H1 (cell line): ENCODE results near the gene TRIM40. TPM values are rescaled to one million over a fixed set of nuclear protein-coding genes. Genes with fewer than 3 reads are reported as not detected.

Experiments used
- CTCF ChIA-PET: fragments of 300-600 bp; sonication (Branson Sonifier 250); formaldehyde crosslinking; loops from one replicate; lab custom pipeline; 2021; ENCODE audit not compliant: partially characterized antibody; lab: Charles Lee
- POLR2A ChIA-PET: fragments of 300-600 bp; sonication (Branson Sonifier 250); formaldehyde crosslinking; loops from one replicate; lab custom pipeline; 2021; ENCODE audit warnings: inconsistent platforms; ENCODE audit not compliant: partially characterized antibody; lab: Charles Lee
- DNase-seq, 2 experiments: peaks; one replicate each; pipeline versions ENCODE4 v3.0.0 to v3.0.0-alpha.2; 2010 to 2022; ENCODE audit warnings: low spot score in 2 of 2, low read depth in 1 of 2, mixed read lengths in 1 of 2
- FAIRE-seq: peaks from 2 replicates; lab custom pipeline; 2011; peaks lifted over from hg19 to GRCh38; lab: Jason Lieb, UNC
- H2AFZ ChIP-seq: 2 replicates; pipeline ENCODE4 v1.8.1; 2012; ENCODE audit warnings: low read length, inconsistent platforms
- H2AK5ac ChIP-seq: 2 replicates; pipeline ENCODE4 v1.6.1; 2013; ENCODE audit warnings: low read depth, low read length
- H2BK120ac ChIP-seq: replicated peaks from 2 replicates; pipeline ENCODE3; 2013; ENCODE audit warnings: low read depth, low read length, inconsistent platforms
- H2BK12ac ChIP-seq: 2 replicates; pipeline ENCODE4 v1.6.1; 2013; ENCODE audit warnings: low read depth, low read length
- H2BK15ac ChIP-seq: 2 replicates; pipeline ENCODE4 v1.6.1; 2013; ENCODE audit warnings: low read length
- H2BK20ac ChIP-seq: 2 replicates; pipeline ENCODE4 v1.6.1; 2013; ENCODE audit warnings: low read length
- H2BK5ac ChIP-seq: 2 replicates; pipeline ENCODE4 v1.6.1; 2013; ENCODE audit warnings: low read depth, low read length
- H3K14ac ChIP-seq: 2 replicates; pipeline ENCODE4 v1.6.1; 2013; ENCODE audit warnings: inconsistent platforms; ENCODE audit not compliant: insufficient read length
- H3K18ac ChIP-seq: 2 replicates; pipeline ENCODE4 v1.6.1; 2013; ENCODE audit warnings: low read length; ENCODE audit errors: extremely low read depth
- H3K23ac ChIP-seq: 2 replicates; pipeline ENCODE4 v1.6.1; 2013; ENCODE audit warnings: inconsistent platforms; ENCODE audit not compliant: insufficient read length
- H3K23me2 ChIP-seq: 2 replicates; pipeline ENCODE4 v1.6.1; 2013; ENCODE audit warnings: low read depth, low read length
- H3K27ac ChIP-seq: 2 replicates; pipeline ENCODE4 v1.6.1; 2011; ENCODE audit warnings: low read depth, low read length, inconsistent platforms
- H3K27me3 ChIP-seq, 4 experiments: replicated peaks in 1 of 4; 1 replicate in 1 of 4; 2 replicates in 3 of 4; pipeline versions ENCODE4 v1.6.1 to v1.8.1; 2011 to 2013; ENCODE audit warnings: low read length in 3 of 4, mild to moderate bottlenecking in 3 of 4, inconsistent platforms in 2 of 4, mixed read lengths in 2 of 4, moderate library complexity in 1 of 4; ENCODE audit not compliant: control insufficient read depth in 3 of 4, insufficient read depth in 3 of 4; ENCODE audit errors: extremely low read depth in 1 of 4
- H3K36me3 ChIP-seq, 4 experiments: 2 replicates each; pipeline versions ENCODE4 v1.6.1 to v1.8.1; 2011 to 2013; ENCODE audit warnings: mild to moderate bottlenecking in 4 of 4, low read length in 3 of 4, moderate library complexity in 2 of 4, control low read depth in 1 of 4, inconsistent platforms in 1 of 4; ENCODE audit not compliant: insufficient read depth in 4 of 4, control insufficient read depth in 2 of 4
- H3K4ac ChIP-seq: replicated peaks from 2 replicates; pipeline ENCODE3; 2013; ENCODE audit warnings: low read length, low read depth, mixed read lengths, inconsistent platforms; ENCODE audit not compliant: insufficient read length
- H3K4me1 ChIP-seq, 4 experiments: replicated peaks in 1 of 4; 1 replicate in 1 of 4; 2 replicates in 3 of 4; pipeline versions ENCODE4 v1.6.1 to v1.8.1; 2011 to 2013; ENCODE audit warnings: low read length in 3 of 4, inconsistent platforms in 2 of 4, mixed read lengths in 1 of 4; ENCODE audit not compliant: insufficient read depth in 4 of 4, control insufficient read depth in 3 of 4
- H3K4me2 ChIP-seq, 2 experiments: 2 replicates each; pipeline versions ENCODE4 v1.6.1 to v1.8.1; 2011 to 2013; ENCODE audit warnings: low read depth in 2 of 2, low read length in 2 of 2, control low read depth in 1 of 2, inconsistent platforms in 1 of 2, mild to moderate bottlenecking in 1 of 2; ENCODE audit not compliant: insufficient read depth in 1 of 2
- H3K4me3 ChIP-seq, 4 experiments: fragments of 200-600, 300-600 bp in 1 of 4; sonication (generic), shearing (Covaris generic), sonication (Bioruptor Twin) in 1 of 4; 2 replicates each; pipeline versions ENCODE4 v1.5.1 to v1.8.1; 2011 to 2016; ENCODE audit warnings: low read length in 4 of 4, low read depth in 3 of 4, control low read depth in 2 of 4, inconsistent platforms in 2 of 4, mild to moderate bottlenecking in 2 of 4, mixed read lengths in 1 of 4, moderate library complexity in 1 of 4; ENCODE audit not compliant: insufficient read depth in 2 of 4; ENCODE audit errors: extremely low read depth in 1 of 4
- H3K56ac ChIP-seq: replicated peaks from 2 replicates; pipeline ENCODE3; 2013; ENCODE audit warnings: low read depth, mild to moderate bottlenecking, mixed read lengths, low read length, inconsistent platforms; ENCODE audit not compliant: insufficient read length
- H3K79me1 ChIP-seq: 2 replicates; pipeline ENCODE4 v1.6.1; 2013; ENCODE audit warnings: low read depth, low read length, control low read depth
- H3K79me2 ChIP-seq, 2 experiments: 2 replicates each; pipeline versions ENCODE4 v1.6.1 to v1.8.1; 2012 to 2013; ENCODE audit warnings: low read length in 2 of 2, mild to moderate bottlenecking in 2 of 2, inconsistent platforms in 1 of 2; ENCODE audit not compliant: insufficient read depth in 2 of 2, control insufficient read depth in 1 of 2
- H3K9ac ChIP-seq, 4 experiments: replicated peaks in 1 of 4; 1 replicate in 1 of 4; 2 replicates in 3 of 4; pipeline versions ENCODE4 v1.6.1 to v1.8.1; 2011 to 2013; ENCODE audit warnings: low read depth in 3 of 4, low read length in 3 of 4, control low read depth in 2 of 4, mild to moderate bottlenecking in 2 of 4, moderate library complexity in 2 of 4, inconsistent platforms in 1 of 4; ENCODE audit errors: extremely low read depth in 1 of 4
- H3K9me3 ChIP-seq, 2 experiments: 2 replicates each; pipeline versions ENCODE4 v1.6.1 to v1.8.1; 2012 to 2013; ENCODE audit warnings: mild to moderate bottlenecking in 2 of 2, moderate library complexity in 2 of 2, control low read depth in 1 of 2, inconsistent platforms in 1 of 2, low read depth in 1 of 2, low read length in 1 of 2, mixed read lengths in 1 of 2; ENCODE audit not compliant: insufficient read depth in 2 of 2
- H4K20me1 ChIP-seq, 2 experiments: replicated peaks in 1 of 2; 2 replicates each; pipeline versions ENCODE3 to v1.8.1; 2011 to 2013; ENCODE audit warnings: inconsistent platforms in 2 of 2, low read length in 2 of 2, mild to moderate bottlenecking in 1 of 2; ENCODE audit not compliant: insufficient read depth in 2 of 2, control insufficient read depth in 1 of 2
- H4K5ac ChIP-seq: 2 replicates; pipeline ENCODE4 v1.6.1; 2013; ENCODE audit warnings: low read length, low read depth, mixed read lengths, inconsistent platforms; ENCODE audit not compliant: insufficient read length
- H4K8ac ChIP-seq: 2 replicates; pipeline ENCODE4 v1.8.0; 2013; ENCODE audit warnings: mild to moderate bottlenecking, moderate library complexity, low read length, inconsistent platforms; ENCODE audit not compliant: insufficient read depth; ENCODE audit errors: extremely low read depth
- H4K91ac ChIP-seq: replicated peaks from 2 replicates; pipeline ENCODE3; 2013; ENCODE audit warnings: low read length, mixed read lengths, inconsistent platforms; ENCODE audit not compliant: insufficient read length
- NRF1 ChIP-seq: IDR thresholded peaks from 2 replicates; pipeline ENCODE4 v1.6.1; 2011; ENCODE audit warnings: mild to moderate bottlenecking, low read depth, low read length, improper control_type of control experiment
- WGBS, 2 experiments: shearing (Covaris generic) in 1 of 2; methylation state at CpG; one replicate each; pipeline versions ENCODE4 v1.1.6 to v1.1.7; 2013 to 2015; ENCODE audit warnings: low lambda C conversion rate in 2 of 2, mixed read lengths in 2 of 2, inconsistent platforms in 1 of 2, low coverage in 1 of 2, missing lambda C conversion rate in 1 of 2; ENCODE audit not compliant: insufficient replicate concordance in 2 of 2, insufficient coverage in 1 of 2, insufficient read length in 1 of 2; ENCODE audit errors: extremely low coverage in 1 of 2, missing lambda C conversion rate in 1 of 2; 5-methylcytosine and 5-hydroxymethylcytosine counted together
- polyA plus RNA-seq, 7 experiments: library from polyadenylated mRNA; depleted of rRNA in 3 of 7; stranded (reverse) in 5 of 7; unstranded in 2 of 7; fragments of >200 nt in 5 of 7; fragments of 200-250 nt in 2 of 7; gene quantifications; 1 replicate in 5 of 7; 2 replicates in 1 of 7; 4 replicates in 1 of 7; pipeline versions ENCODE4 v1.2.1 to v1.2.3, GENCODE V29; 2011 to 2013; ENCODE audit warnings: missing spikeins in 2 of 7, mixed read lengths in 2 of 7
- total RNA-seq: library from RNA; stranded (reverse); fragmentation: NEBNext Ultra II Directional; extraction: Animal tissue kit (Norgen Biotek cat#: 25700); gene quantifications from 2 replicates; pipeline ENCODE4 v1.2.1, GENCODE V29; 2021
- TF ChIP-seq, protein P1 (sequence below), 3 experiments: IDR thresholded peaks; 1 replicate in 2 of 3; 2 replicates in 1 of 3; pipeline versions ENCODE4 v1.5.1 to v1.6.1; 2011; ENCODE audit warnings: low read length in 3 of 3, mild to moderate bottlenecking in 3 of 3, inconsistent platforms in 2 of 3, low read depth in 1 of 3, moderate library complexity in 1 of 3; ENCODE audit not compliant: insufficient read depth in 1 of 3; ENCODE audit errors: control extremely low read depth in 1 of 3

TRIM40 gene
- total and polyA plus RNA-seq, 2 of the 8 experiments (the other 6 are each of a cell fraction or from before 2014, with no cell fraction given): not detected

DNA sequence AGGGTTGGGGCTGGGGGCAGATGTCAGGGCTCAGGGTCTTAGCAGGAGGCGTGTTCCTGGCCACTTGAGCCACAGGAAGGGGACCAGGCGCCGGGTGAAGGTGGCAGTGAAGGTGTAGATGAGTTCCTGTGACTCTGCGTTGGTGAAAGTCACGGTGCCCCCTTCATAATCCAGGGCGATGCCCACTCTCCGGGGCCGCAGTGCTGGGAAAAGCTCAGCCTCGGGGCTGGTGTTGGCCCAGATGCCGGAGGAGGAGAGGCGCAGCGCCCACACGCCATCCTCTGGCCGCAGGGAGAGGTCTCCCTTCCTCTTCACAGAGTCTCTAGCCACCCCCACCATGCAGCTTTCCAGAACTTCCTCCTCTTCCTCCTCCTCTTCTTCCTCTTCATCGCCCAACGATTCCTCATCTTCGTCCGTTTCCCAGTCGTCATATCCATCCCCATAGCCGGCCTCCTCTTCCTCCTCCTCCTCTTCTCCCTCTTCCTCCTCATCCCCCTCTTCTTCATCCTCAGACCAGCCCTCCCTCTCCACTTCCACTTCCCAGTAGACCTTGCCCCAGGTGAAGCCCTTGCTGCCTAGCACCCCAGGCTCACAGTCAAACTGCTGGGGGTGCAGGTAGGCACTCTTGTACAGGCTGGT is 50.0 kb downstream of the TRIM40 start:
- no peak overlapping the region for H4K91ac ChIP-seq
- H3K9me3 ChIP-seq: no peaks in the 10 kb centered on the region; a peak in 1 of 4 replicates
- WGBS, 2 experiments: 89 to 100% methylated on average over 6 to 12 of the region's 20 CpGs
- no peak overlapping the region for H3K4me3 ChIP-seq
- DNase-seq: peak in 1 of 2 experiments; percentile 31
- no peak overlapping the region for H2BK15ac ChIP-seq
- H3K79me2 ChIP-seq: no peaks in the 10 kb centered on the region
- no peak overlapping the region for H3K56ac ChIP-seq
- TF ChIP-seq, protein P1, sequence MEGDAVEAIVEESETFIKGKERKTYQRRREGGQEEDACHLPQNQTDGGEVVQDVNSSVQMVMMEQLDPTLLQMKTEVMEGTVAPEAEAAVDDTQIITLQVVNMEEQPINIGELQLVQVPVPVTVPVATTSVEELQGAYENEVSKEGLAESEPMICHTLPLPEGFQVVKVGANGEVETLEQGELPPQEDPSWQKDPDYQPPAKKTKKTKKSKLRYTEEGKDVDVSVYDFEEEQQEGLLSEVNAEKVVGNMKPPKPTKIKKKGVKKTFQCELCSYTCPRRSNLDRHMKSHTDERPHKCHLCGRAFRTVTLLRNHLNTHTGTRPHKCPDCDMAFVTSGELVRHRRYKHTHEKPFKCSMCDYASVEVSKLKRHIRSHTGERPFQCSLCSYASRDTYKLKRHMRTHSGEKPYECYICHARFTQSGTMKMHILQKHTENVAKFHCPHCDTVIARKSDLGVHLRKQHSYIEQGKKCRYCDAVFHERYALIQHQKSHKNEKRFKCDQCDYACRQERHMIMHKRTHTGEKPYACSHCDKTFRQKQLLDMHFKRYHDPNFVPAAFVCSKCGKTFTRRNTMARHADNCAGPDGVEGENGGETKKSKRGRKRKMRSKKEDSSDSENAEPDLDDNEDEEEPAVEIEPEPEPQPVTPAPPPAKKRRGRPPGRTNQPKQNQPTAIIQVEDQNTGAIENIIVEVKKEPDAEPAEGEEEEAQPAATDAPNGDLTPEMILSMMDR (IDR thresholded peaks at IDR 0.05; ENCODE audit: control extremely low read depth in 1 of 3, insufficient read depth in 1 of 3, low read depth in 1 of 3, low read length in 3 of 3): peak in 1 of 3 experiments; percentile 2; a peak in 1 of 4 replicates
- no peak for TF ChIP-seq NRF1
- H3K23me2 ChIP-seq: no peaks in the 10 kb centered on the region
- H3K36me3 ChIP-seq: peaks cover 4 to 43% (median 32%) of the 10 kb centered on the region in 4 experiments; a peak in 7 of 8 replicates
- H2AFZ ChIP-seq: no peak overlapping the region
- no peak overlapping the region for H3K27ac ChIP-seq
- no peak overlapping the region for H3K4ac ChIP-seq
- H2AK5ac ChIP-seq: no peak overlapping the region
- no peak overlapping the region; the same call in 1 of the 2 replicates for H4K8ac ChIP-seq
- H3K18ac ChIP-seq: no peak overlapping the region
- H2BK12ac ChIP-seq: no peak overlapping the region
- no peak overlapping the region for H3K9ac ChIP-seq
- H3K27me3 ChIP-seq: no peaks in the 10 kb centered on the region; a peak in 1 of 7 replicates
- H3K79me1 ChIP-seq: no peaks in the 10 kb centered on the region
- H4K20me1 ChIP-seq: peaks cover 0 to 3% of the 10 kb centered on the region in 2 experiments
- no peak overlapping the region for H2BK20ac ChIP-seq
- H3K14ac ChIP-seq: no peak overlapping the region
- H3K23ac ChIP-seq: no peak overlapping the region
- H3K4me2 ChIP-seq: no peak overlapping the region
- ChIA-PET CTCF (no interaction called here), POLR2A (interaction anchor here (1.8 kb wide), 1 partner anchor 10 kb away, joined by 3 read pairs; no protein-coding TSS in a partner anchor)
- no peak for FAIRE-seq
- H2BK5ac ChIP-seq: no peak overlapping the region
- no peak overlapping the region for H4K5ac ChIP-seq
- H2BK120ac ChIP-seq: no peak overlapping the region
- H3K4me1 ChIP-seq: no peaks in the 10 kb centered on the region
